GM18498 (cell line): ENCODE measurements around the gene NUDT8.
"Not testable (repeated sequence)": the region's sequence is repeated elsewhere in the genome, so short reads cannot be mapped to it uniquely, and the experiment has no call there.

ENCODE experiments used
- ATAC-seq: cut with Tn5 transposase; IDR thresholded peaks from one replicate; pipeline ENCODE4 v1.9.1; 2021; ENCODE audit warnings: mild to moderate bottlenecking, moderate library complexity; ENCODE audit not compliant: unreplicated experiment

The NUDT8 gene

DNA sequence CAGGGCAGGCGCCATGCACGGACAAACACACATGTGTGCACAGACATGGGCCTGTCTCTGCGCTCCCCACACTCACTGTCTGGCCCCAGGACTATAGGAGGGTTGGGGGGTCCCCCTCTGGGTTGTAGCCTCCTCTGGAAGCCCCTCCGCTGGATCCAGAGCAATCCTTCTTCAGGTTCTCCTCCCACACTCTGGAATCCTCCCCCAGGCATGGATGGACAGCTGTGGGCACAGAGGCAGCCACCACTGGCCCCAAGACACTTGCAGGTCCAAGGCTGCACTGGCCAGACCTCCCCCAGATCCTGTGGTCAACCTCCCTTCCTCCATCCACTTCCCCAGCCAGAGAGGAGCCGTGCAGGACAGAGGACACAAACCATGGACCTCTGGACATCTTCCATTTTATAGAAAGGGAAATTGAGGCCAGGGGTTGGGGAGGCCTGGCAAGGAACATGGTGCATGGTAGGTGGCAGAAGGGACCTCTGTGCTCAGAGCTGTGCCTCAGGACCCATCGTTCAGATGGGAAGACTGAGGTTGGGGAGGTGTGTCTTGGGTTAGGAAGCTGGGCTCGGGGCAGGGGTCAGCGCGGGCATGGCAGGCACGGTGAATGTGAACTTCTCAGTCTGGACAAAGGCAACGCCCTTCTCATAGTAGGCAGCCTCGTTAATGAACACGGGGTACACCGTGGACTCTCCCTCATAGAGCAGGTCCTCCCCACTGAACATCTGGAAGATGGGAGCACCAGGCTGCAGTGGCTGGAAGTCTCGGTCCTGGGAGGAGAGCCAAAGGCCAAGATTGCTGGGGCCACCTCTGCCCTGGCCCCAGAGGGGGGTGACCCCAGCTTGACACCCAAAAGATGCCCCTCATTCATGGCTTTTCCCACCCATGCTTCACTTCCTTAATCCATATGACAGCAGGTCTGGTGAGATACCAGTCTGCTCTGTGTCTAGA lies 12.7 kb upstream of the NUDT8 start:
- ATAC-seq = no peak

DNA sequence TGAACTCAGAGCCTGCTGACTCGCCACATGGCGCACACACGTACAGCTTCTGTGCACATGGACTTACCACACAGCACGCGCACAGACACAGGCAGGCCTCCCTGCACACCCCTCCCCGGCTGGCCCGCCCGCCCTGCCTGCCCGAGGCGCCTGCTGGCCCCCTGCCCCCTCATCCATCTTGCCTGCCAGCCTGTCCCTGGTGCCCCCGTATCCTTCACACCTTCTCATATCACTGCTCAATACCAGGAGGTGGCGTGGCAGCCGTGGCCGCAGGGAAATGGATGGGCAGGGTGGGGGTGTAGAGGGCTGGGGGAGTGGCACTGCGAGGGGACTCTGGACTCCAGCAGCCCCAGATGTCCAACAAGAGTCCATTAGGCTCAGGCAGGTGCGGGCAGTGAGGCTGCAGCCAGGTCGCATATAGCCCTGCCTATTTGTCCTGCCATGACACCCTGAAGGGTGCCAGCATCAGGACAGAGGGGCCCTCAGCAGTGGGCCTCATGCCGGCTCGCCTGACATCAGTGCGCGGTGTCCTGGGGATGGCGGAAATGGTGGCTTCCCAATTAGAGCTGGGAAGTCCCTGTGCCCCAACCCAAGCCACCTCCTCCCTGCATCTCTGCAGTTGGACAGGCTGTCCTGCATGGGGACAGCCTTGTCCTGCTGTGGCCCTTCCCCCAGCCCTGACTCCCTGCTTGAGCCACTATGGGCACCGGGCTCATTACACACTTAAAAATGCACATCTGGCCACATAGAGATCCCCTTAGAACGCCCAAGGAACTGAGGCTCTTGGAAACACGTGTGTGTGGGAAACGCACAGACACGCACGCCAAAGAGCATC lies 11.8 kb upstream of the NUDT8 start:
- ATAC-seq = no peak

DNA sequence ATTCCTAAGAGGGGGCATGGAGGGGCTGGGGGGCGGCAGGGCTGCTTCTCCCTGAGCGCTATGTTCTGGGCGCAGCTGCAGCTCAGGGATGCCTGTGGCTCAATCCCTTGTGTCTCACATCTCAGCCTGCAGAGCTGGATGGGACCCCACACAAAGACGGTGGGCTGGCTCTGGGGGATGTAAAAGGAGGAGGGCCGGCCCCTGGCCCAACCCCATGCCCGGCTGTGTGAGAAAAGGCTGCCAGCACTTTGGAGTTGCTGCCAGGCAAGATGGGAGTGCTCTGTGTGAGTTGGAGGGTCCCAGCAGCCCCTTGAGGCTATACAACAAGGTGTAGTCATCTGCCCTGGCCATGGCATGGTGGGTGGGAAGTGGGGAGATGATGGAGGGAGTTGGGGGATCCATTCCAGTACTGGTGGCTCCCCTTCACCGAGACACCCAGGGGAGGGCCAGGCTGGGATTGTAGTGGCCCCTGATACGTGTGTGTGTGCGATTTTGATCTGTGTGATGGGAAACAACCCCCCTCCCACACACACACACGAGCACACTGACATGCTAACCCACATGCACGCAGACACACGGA lies 11.1 kb upstream of the NUDT8 start:
- no peak for ATAC-seq

DNA sequence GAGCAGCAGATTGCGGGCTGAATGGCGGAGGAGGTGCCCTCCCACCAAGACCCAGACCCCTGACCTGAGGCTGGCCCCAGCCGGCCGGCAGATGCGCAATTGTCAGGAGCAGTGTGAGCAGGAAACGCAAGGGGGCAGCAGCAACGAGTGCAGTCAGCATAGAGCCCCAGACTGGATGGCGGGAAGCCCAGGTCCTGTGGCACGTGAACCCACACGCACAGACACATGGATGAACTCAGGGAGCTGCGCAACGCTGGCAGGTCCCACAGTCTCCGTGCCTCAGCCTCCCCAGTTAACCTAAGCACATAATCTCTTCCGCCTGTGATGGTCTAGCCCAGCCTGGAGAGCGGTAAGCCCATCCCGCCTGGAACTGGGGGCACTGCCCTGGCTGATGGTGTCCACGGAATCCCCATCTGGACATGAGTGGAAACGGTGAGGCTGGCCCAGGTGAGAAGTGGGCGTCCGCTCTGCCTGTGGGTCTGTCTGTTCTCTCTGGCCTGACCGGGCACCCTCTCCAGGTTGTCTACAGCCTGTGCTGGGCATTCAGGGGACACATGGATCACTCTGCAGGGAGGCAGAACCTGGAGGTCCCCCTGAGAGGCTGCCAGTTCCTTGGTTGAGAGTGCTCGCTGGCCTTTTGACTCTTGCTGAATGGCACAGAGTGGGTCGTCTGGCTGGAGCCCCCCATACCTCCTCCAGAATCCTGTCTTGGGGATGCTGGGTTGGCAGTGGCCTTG lies 10.5 kb upstream of the NUDT8 start:
- ATAC-seq = no peak

DNA sequence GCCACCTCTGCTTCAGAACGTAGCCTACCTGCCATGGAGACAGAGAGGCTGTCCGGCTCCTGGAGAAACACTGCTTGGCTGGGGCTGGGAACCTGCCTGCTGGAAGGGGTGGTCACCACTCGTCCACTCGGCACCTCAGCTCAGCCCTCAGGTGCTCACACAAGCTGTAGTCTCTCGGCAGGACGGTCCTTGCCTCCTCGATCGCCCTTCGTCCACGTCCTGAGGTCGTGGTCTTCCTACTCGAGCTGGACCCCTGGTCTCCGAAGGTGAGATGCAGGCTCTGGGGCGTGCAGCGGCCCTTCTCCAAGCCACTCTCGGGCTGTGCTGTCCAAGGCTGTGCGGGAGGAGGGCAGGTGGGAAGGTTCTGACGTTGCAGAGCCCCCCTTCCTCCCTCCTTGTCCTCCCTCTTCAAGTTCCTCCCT lies 9.7 kb upstream of the NUDT8 start, which contains the start of gene TBX10:
Gene TBX10 (minus strand): TSS at position 326 of the 422 bp plus-strand sequence. CDS start 291 bp downstream, at position 35.
- ATAC-seq = no peak

DNA sequence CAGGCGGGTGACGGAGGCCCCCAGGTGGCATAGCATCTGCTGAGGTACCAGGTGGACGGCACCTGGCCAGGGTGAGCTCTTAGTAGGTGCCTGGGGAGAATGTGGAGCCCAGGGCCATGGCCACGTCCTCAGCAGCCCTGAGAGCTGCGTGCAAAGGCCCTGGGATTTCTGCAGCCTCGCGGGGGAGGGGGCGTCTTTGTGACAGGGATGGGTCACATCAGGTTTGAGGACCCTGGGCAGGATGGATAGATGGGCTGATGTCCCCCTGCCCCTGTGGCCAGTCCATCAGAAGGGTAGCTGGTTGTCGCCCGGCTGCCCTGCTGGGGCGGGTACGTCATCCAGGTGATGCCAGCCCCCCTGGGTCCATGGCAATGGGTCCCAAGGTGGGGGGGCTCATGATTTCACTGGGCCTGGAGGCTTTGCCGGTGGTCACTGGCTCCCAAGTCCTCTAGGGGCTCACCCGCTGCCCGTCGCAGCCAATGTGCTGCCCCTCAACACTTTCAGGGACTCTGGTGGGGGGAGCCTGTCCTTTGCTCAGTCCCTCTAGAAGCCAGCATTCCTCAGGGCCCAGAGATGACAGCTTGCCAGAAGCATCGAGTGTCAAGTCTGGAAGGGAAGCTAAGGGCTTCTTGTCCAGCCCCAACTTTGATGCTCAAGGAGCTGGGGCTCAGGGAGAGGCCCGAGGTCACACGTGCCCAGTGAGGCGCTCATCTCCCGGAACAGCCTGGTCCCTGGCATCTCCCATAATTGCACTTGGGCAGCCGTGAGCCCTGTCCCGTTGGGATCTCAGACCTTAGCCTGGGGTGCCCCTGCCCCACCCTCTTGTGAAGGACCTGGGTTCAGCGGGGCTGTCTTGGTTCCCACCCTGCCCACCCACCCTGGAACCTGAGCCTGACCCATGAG lies 9.0 kb upstream of the NUDT8 start:
- no peak for ATAC-seq

DNA sequence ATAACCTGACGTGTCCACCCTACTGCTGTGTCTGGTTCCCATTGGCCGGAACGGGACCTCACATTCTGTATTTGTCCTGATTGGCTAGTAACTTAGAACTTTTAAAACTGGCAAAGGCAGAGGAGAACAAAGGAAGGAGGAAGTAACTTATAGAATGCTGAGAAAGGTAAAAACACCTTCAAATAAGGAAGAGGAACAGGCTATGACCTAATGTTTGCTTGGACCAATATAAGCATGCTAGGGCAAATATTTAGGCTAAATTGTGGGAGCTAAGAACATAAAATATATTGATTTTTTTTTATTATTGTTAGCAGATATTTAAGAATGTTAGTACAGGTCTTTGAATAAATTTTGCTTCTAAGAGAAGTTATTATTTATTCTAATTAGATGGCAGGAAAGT lies 7.7 kb upstream of the NUDT8 start:
- not testable (repeated sequence) for ATAC-seq

DNA sequence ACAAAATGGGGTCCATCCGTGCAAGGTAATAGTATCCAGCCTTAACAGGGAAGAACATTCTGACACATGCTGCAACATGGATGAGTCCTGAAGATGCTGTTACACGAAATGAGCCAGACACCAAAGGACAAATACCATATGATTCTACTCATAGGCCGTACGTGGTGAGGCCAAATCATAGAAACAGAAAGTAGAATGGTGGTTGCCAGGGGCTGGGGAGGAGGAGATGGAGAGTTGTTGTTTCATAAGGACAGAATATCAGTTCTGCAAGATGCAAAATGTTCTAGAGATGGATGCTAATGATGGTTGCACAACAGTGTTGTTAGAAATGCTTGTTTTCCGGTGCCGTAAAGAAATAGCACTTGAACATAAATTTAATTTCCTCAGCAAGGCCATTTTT lies 7.2 kb upstream of the NUDT8 start:
- ATAC-seq = no peak

DNA sequence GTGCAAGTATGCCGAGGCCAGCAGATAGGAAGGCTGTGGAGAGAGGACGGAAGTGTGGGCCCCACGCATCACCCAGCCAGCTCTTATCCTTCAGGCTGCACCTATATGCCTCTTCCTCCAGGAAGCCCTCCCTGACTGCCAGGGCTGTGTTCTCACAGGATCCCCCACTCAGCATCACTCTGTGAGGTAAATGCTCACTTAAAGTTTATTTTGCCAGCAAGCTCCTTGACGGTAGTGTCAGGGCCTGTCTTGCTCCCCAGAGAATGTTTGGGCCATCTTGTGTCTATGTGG lies 5.4 kb upstream of the NUDT8 start:
- ATAC-seq = no peak

DNA sequence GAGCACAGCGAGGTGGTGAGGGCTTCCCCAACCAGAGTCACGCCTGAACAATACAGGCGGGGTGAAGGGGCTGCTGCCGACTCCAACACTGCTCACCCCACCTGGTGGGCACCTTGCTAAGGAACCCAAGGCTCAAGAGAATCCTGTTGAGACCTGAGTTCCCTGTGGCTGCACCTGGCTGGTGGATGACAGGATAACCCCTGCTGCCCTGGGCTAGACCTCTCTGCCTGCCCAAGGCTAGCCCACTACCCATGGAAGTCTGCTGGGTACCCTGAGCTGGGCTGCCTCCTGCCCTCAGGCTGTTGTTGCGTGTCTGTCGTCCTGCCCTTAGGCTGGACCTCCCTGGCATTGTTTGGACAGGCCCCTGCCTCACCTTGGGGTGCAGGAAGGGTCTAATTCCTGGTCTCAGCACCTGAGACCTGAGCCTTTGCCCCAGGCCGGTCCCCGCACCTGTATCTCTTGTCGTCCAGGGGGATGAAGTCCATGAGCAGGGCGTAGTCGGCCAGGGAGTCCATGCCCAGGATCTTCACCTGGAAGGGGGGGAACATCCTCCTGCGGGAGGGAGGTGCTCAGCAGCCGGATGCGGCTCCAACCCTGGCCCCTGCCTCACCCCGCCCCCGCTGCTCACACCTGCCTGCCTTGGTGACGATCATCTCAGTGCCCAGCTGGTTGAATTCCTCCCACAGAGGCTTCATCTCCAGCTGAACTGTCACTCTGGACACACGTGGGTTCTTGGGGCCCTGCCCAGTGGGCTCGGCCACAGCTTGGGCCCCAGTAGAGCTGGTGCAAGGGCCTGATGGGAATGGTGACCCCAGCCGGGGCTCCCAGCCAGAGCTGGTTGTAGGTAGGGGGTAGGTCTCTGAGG lies 4.9 kb upstream of the NUDT8 start:
- ATAC-seq = no peak

DNA sequence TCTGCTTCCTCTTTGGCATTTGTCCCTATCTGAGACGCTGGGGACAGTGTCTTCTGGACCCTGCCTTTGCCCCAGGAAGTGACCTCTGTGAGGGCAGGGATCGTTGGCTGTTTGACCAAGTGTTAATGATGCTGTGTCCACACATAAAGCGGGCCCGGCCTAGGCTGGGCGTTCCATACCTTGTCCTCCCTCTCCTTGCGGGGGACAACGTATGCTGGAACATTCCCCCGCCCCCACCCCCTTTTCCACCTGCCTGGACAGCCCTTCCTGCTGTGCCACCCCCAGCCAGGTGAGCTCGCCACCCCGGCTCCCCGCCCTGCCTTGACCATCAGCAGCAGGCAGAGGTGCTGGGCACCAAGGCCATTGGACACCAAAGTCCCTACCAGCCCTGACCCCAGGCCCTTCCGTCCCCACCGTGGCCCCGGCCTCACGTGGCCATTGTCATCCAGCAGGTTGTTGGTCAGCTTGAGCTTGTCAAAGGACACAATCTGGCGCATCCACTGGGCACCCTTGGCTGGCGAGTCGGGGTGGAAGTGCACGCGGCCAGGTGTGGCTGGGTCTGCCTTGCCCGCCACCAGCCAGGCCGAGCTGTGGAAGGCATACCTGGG lies 4.1 kb upstream of the NUDT8 start:
- ATAC-seq = no peak

DNA sequence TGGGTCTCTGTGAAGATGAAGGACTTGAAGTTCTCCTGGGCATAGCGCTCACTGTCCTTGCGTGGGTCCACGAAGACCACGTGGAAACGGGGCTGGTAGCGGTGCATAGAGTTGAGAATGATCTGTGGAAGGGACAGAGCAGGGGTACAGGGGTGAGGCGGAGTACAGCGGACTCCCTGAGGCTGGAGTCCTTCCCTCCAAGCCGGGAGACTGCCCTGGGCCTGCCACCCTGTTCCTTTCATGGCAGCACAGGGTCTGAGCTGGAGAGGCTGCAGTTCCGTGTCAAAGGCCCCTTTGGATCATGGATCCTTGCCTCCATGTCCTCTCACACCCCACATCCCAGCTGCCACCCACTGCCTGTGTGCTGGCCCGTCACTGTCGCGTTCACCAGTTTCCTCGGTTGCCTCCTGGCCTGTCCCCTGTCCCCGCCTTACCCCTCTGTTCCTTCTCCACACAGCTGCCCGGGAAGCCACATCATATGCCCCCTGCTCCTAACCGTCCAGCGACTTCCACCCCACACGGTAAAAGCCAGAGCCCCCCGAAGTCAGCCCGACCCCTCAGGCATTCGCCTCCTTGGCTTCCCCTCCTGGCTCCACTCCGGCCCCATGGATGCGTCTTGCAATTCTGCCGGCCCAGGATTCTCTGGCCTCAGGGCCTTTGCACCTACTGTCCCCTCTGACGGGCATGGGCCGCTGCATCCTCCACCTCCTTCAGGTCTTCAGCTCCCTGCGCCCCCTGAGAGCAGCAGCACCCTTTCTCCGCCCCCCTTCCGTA lies 3.4 kb upstream of the NUDT8 start:
- no peak for ATAC-seq

DNA sequence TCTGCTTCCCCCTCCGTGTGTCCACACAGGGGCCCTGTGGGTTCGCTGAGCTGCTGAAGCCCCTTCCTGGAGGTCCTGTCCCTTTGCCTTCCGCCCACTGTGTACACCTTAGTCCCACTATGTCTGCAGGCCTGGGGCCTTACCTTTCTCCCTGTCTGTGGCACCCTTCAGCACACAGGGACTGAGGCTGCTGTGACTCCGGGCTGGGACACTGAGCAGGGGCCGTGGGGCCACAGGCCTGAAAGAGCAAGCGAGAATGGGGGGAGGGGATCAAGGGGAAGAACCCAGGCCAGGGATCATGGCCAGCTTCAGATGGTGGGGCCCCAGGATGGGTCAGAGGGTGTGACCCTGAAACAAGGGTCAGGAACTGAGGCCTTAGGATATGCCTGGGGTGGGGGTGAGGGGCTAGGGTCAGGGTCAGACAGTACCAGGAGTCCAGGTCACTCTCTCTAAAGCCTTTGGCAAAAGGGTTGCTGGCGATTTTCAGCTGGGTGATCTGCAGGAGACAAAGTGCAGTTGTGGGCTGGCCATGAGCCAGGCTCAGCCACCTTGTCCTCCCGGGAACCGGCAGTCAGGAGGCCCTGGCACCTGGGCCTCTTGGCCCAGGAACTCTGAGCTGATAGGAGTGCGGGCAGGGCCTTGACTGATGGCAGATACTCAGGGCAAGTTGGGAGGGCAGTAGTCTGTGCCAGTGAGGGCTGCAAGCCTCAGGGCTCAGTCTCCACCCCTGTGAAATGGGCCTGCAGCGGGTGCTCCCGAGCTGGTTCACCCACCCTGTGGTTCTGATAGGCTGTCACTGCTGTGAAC lies 2.6 kb upstream of the NUDT8 start:
- ATAC-seq = no peak

DNA sequence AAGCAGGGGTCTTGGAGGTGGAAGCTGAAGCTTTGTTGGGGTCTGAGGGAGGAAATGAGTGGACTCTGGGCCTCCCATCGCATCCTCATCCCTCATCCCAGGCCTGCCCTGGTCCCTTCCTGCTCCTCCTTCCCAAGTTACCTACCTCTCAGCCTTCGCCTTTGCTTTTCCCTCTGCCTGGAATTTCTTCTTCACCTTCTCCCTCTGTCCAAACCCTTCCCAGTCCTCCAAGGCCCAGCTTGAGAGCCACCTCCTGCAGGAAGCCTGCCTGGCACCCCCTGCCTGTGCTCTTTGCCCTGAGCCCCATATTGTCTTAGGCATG lies 2.1 kb upstream of the NUDT8 start:
- ATAC-seq = no peak

DNA sequence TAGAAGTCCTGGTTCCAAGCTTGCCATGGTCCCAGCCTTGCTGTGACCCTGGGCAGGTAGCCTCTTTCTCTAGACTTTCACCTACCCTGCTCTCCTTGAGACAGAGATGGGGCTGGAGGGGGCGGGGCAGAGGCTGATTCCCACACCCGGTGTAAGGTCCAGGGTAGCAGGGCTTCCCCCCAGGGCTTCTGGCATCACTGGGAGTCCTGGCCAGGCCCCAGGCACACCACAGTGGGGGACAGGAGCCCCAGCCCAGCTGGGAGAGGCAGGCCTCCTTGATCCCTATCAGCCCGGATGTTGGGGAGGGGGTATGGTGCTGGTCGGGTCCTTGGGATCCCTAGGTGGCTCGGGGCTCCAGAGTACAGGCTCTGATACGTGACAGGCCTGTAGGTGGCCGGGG lies 1.7 kb upstream of the NUDT8 start:
- no peak for ATAC-seq

DNA sequence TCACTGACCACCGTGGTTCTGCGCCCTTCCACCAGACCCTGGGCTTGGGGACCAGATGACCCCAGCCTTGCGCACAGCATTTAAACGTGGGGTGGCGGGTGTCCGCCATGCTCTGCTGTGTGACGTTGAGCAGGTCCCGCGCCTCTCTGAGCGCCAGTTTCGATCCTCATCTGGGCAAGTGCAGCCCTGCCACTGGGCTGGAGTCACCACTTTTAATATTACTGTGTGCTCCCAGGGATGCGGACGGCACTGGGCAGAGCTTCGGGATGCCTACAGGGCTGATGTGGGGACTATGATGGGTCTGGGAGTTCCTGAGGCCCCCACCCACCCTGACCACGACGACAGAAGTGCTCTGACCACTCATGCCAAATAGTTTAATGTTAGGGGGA lies 1.2 kb upstream of the NUDT8 start:
- no peak for ATAC-seq

DNA sequence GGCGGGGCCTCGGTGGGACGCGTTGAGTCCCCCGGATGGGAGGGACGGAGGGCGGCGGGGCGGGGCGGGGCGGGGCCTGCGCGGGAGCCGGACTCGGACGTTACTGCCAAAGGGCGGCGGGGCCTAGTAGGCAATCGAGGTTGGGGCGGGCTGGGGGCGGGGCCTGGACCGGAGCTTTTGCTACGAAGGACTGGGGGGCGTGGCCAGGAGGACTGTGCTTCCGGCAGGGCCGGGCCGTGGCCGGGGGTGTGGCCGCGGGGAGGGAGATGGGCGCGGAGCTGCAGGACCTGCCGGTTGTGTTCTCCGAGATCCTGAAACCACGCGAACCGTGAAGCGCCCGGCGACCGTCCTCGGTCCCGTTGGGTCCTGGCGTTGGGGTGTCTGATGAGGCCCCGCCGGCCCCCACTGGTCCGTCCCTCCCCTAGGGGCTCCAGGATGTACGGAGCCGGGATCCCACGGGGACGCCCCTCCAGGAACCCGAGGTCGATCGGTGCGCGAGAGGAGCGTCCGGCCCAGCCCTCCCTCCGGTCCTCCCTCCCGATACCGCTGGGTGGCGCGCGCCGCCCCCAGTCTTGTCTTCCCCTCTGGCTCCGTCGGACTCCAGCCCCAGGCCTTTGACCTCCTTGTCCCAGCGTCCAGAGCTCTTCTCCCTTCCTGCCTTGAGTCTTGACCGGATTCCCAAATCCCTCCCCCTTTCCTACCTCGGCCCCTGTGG lies 648 bp upstream of the NUDT8 start:
- ATAC-seq = peak; percentile 72
